Mucosa of rectum (tissue), 2 donors: ENCODE measurements around the gene KRT9.
A peak's percentile ranks its signal among the peaks of the same experiment; 100 is the strongest.

Experiments used
- H3K27ac ChIP-seq, 2 donors: one replicate each; pipeline ENCODE4 v1.7.0; 2013; ENCODE audit warnings: inconsistent platforms in 2 of 2, low read depth in 2 of 2, low read length in 2 of 2
- H3K27me3 ChIP-seq, 2 donors: one replicate each; pipeline ENCODE4 v1.7.0; 2013; ENCODE audit warnings: low read length in 2 of 2; ENCODE audit not compliant: control insufficient read depth in 2 of 2, insufficient read depth in 2 of 2
- H3K36me3 ChIP-seq, 2 donors: one replicate each; pipeline ENCODE4 v1.7.0; 2013; ENCODE audit warnings: low read length in 2 of 2; ENCODE audit not compliant: control insufficient read depth in 2 of 2, insufficient read depth in 2 of 2
- H3K4me1 ChIP-seq, 2 donors: one replicate each; pipeline ENCODE4 v1.7.0; 2013; ENCODE audit warnings: low read length in 2 of 2, mild to moderate bottlenecking in 1 of 2; ENCODE audit not compliant: control insufficient read depth in 2 of 2, insufficient read depth in 2 of 2
- H3K4me3 ChIP-seq, 2 donors: one replicate each; pipeline ENCODE4 v1.7.0; 2013; ENCODE audit warnings: low read length in 2 of 2
- H3K9ac ChIP-seq, 2 donors: one replicate each; pipeline ENCODE4 v1.7.0; 2013; ENCODE audit warnings: low read length in 2 of 2, low read depth in 1 of 2, mild to moderate bottlenecking in 1 of 2
- H3K9me3 ChIP-seq, 2 donors: one replicate each; pipeline ENCODE4 v1.7.0; 2013; ENCODE audit warnings: low read length in 2 of 2; ENCODE audit not compliant: control insufficient read depth in 2 of 2
- donor health status: healthy.
- donor health status: Normal muscosa, but diverticular disease.

KRT9 gene

GRCh38 chr17:41529491-41529915 lies 42.4 kb downstream of the KRT9 start:
- Histone ChIP-seq H3K4me1 (peaks cover 15 to 35% of the 10 kb centered on the region in 2 donors), H3K36me3 (peaks cover 0 to 9% of the 10 kb centered on the region in 2 donors), H3K27ac (peak overlapping the region; percentile 92 to 97), H3K9ac (peak overlapping the region; percentile 15 to 99), H3K9me3 (no peaks in the 10 kb centered on the region), H3K4me3 (peak overlapping the region in 1 of 2 donors; percentile 6), H3K27me3 (peaks cover 7 to 11% of the 10 kb centered on the region in 2 donors)

- Histone ChIP-seq H3K4me3 (peak overlapping the region; percentile 48 to 93), H3K9ac (peak overlapping the region; percentile 15 to 99), H3K27ac (peak overlapping the region; percentile 92 to 97), H3K4me1 (peaks cover 17 to 41% of the 10 kb centered on the region in 2 donors), H3K27me3 (peaks cover 7 to 11% of the 10 kb centered on the region in 2 donors), H3K36me3 (peaks cover 4 to 14% of the 10 kb centered on the region in 2 donors), H3K9me3 (no peaks in the 10 kb centered on the region)
These were observed 42.9 kb downstream of the KRT9 start for GRCh38 chr17:41528959-41529353.

GRCh38 chr17:41527063-41528023 lies 44.5 kb downstream of the KRT9 start:
- peak overlapping the region; percentile 77 to 99 for H3K9ac ChIP-seq
- H3K27me3 ChIP-seq: peaks cover 7 to 11% of the 10 kb centered on the region in 2 donors

GRCh38 chr17:41524261-41524660 lies 47.6 kb downstream of the KRT9 start:
- Histone ChIP-seq H3K9me3 (no peaks in the 10 kb centered on the region), H3K9ac (peak overlapping the region in 1 of 2 donors; percentile 75), H3K4me1 (peaks cover 40 to 60% of the 10 kb centered on the region in 2 donors), H3K36me3 (peaks cover 7 to 27% of the 10 kb centered on the region in 2 donors), H3K4me3 (peak overlapping the region in 1 of 2 donors; percentile 48), H3K27me3 (peaks cover 0 to 11% of the 10 kb centered on the region in 2 donors), H3K27ac (peak overlapping the region in 1 of 2 donors; percentile 90)

More at GRCh38 chr17:41527063-41528023, 44.5 kb downstream of the KRT9 start:
- H3K4me3 ChIP-seq: peak overlapping the region; percentile 59 to 93
- H3K9me3 ChIP-seq: no peaks in the 10 kb centered on the region
- H3K27ac ChIP-seq: peak overlapping the region; percentile 92 to 97
- peaks cover 7 to 27% of the 10 kb centered on the region in 2 donors for H3K36me3 ChIP-seq
- peaks cover 31 to 57% of the 10 kb centered on the region in 2 donors for H3K4me1 ChIP-seq

- Histone ChIP-seq H3K27ac (peak overlapping the region in 1 of 2 donors; percentile 90), H3K27me3 (peaks cover 0 to 11% of the 10 kb centered on the region in 2 donors), H3K9me3 (no peaks in the 10 kb centered on the region), H3K4me1 (peaks cover 39 to 56% of the 10 kb centered on the region in 2 donors), H3K9ac (peak overlapping the region in 1 of 2 donors; percentile 75), H3K4me3 (peak overlapping the region in 1 of 2 donors; percentile 48), H3K36me3 (peaks cover 7 to 27% of the 10 kb centered on the region in 2 donors)
These were observed 48.1 kb downstream of the KRT9 start for GRCh38 chr17:41523787-41524186.

- Histone ChIP-seq H3K27me3 (peaks cover 0 to 11% of the 10 kb centered on the region in 2 donors), H3K4me3 (no peak overlapping the region), H3K36me3 (peaks cover 7 to 27% of the 10 kb centered on the region in 2 donors), H3K27ac (peak overlapping the region in 1 of 2 donors; percentile 90), H3K9ac (peak overlapping the region in 1 of 2 donors; percentile 75), H3K4me1 (peaks cover 39 to 56% of the 10 kb centered on the region in 2 donors), H3K9me3 (no peaks in the 10 kb centered on the region)
These were observed 48.6 kb downstream of the KRT9 start for GRCh38 chr17:41523225-41523593.

GRCh38 chr17:41522301-41523224 lies 49.3 kb downstream of the KRT9 start:
- H3K27ac ChIP-seq: peak overlapping the region; percentile 83 to 90

GRCh38 chr17:41521574-41522261 lies 50.1 kb downstream of the KRT9 start:
- peak overlapping the region; percentile 66 to 75 for H3K9ac ChIP-seq
- H3K27ac ChIP-seq: peak overlapping the region; percentile 83 to 90
- H3K9me3 ChIP-seq: no peaks in the 10 kb centered on the region
- H3K4me3 ChIP-seq: peak overlapping the region; percentile 5 to 13
- H3K36me3 ChIP-seq: peaks cover 7 to 27% of the 10 kb centered on the region in 2 donors
- no peaks in the 10 kb centered on the region for H3K27me3 ChIP-seq
- peaks cover 38 to 56% of the 10 kb centered on the region in 2 donors for H3K4me1 ChIP-seq

More at GRCh38 chr17:41522301-41523224, 49.3 kb downstream of the KRT9 start:
- peaks cover 0 to 5% of the 10 kb centered on the region in 2 donors for H3K27me3 ChIP-seq
- H3K4me1 ChIP-seq: peaks cover 39 to 56% of the 10 kb centered on the region in 2 donors
- H3K9ac ChIP-seq: peak overlapping the region; percentile 26 to 75
- H3K36me3 ChIP-seq: peaks cover 7 to 27% of the 10 kb centered on the region in 2 donors
- H3K4me3 ChIP-seq: peak overlapping the region in 1 of 2 donors; percentile 10
- H3K9me3 ChIP-seq: no peaks in the 10 kb centered on the region
